Lower lobe of right lung (tissue), 2 donors: ENCODE data around the gene APOO. TPM values are rescaled to one million over a fixed set of nuclear protein-coding genes. Genes with fewer than 3 reads are reported as not detected.

ENCODE experiments used
- ATAC-seq, 2 donors: fragments of 200-7000 bp; cut with Tn5 transposase; one replicate each; pipeline ENCODE4 v1.9.1; 2020 to 2022; ENCODE audit warnings: mild to moderate bottlenecking in 2 of 2, moderate library complexity in 2 of 2
- DNase-seq: peaks from one replicate; pipeline ENCODE4 v3.0.0-alpha.2; 2020
- H3K27ac ChIP-seq: fragments of 200-600 bp; one replicate; pipeline ENCODE4 v1.8.0; 2022
- H3K27me3 ChIP-seq: fragments of 200-600 bp; one replicate; pipeline ENCODE4 v1.8.0; 2022; ENCODE audit warnings: low read depth
- H3K36me3 ChIP-seq: fragments of 200-600 bp; one replicate; pipeline ENCODE4 v1.8.0; 2022; ENCODE audit warnings: mild to moderate bottlenecking
- H3K4me1 ChIP-seq: fragments of 200-600 bp; one replicate; pipeline ENCODE4 v1.8.0; 2022
- H3K4me3 ChIP-seq: fragments of 200-600 bp; one replicate; pipeline ENCODE4 v1.8.0; 2022; ENCODE audit warnings: mild to moderate bottlenecking
- H3K9me3 ChIP-seq: fragments of 200-600 bp; one replicate; pipeline ENCODE4 v1.8.0; 2022
- CTCF ChIP-seq: fragments of 200-600 bp; IDR thresholded peaks from one replicate; pipeline ENCODE4 v1.8.0; 2022; ENCODE audit warnings: antibody characterized with exemption, mild to moderate bottlenecking
- intact Hi-C: fragments of 100-400 bp; cut with DNase I; formaldehyde crosslinking; loops from one replicate; pipeline ENCODE4 v1.11.0; 2022
- total RNA-seq: library from RNA; stranded (reverse); fragmentation: NEBNext Ultra II Directional; extraction: Animal tissue kit (Norgen Biotek cat#: 25700); gene quantifications from one replicate; pipeline ENCODE4 v1.2.1, GENCODE V29; 2021
- donor health status: DM: no; HTN: yes; CAD: no; lungs with severe emphysema.

The APOO gene
- total RNA-seq, 1 donor from 2014 or later: 15.9 TPM

GRCh38 chrX:23817979-23818336 is 89.8 kb downstream of the APOO start:
- Histone ChIP-seq H3K4me1 (no peaks in the 10 kb centered on the region), H3K9me3 (no peaks in the 10 kb centered on the region), H3K27ac (no peak overlapping the region), H3K27me3 (no peaks in the 10 kb centered on the region), H3K4me3 (no peak overlapping the region), H3K36me3 (no peaks in the 10 kb centered on the region)
- ATAC-seq: no peak
- intact Hi-C loops: no loop called here
- no peak for TF ChIP-seq CTCF
- no peak for DNase-seq

- ATAC-seq (no peak), DNase-seq (no peak)
- intact Hi-C loops: no loop called here
- H3K9me3 ChIP-seq: no peaks in the 10 kb centered on the region
- no peak overlapping the region for H3K27ac ChIP-seq
- H3K4me1 ChIP-seq: no peaks in the 10 kb centered on the region
- no peaks in the 10 kb centered on the region for H3K36me3 ChIP-seq
- TF ChIP-seq CTCF: no peak
- no peaks in the 10 kb centered on the region for H3K27me3 ChIP-seq
- no peak overlapping the region for H3K4me3 ChIP-seq
Observed at GRCh38 chrX:23816179-23816578, 91.6 kb downstream of the APOO start.

GRCh38 chrX:23815376-23815775 is 92.4 kb downstream of the APOO start:
- Histone ChIP-seq H3K27ac (no peak overlapping the region), H3K27me3 (no peaks in the 10 kb centered on the region), H3K9me3 (no peaks in the 10 kb centered on the region), H3K4me1 (no peaks in the 10 kb centered on the region), H3K36me3 (no peaks in the 10 kb centered on the region), H3K4me3 (no peak overlapping the region)
- intact Hi-C loops: no loop called here
- no peak for TF ChIP-seq CTCF
- DNase-seq (no peak), ATAC-seq (no peak)

- no peaks in the 10 kb centered on the region for H3K9me3 ChIP-seq
- ATAC-seq (no peak), DNase-seq (no peak)
- H3K36me3 ChIP-seq: no peaks in the 10 kb centered on the region
- H3K27ac ChIP-seq: no peak overlapping the region
- no peaks in the 10 kb centered on the region for H3K27me3 ChIP-seq
- intact Hi-C loops: no loop called here
- no peaks in the 10 kb centered on the region for H3K4me1 ChIP-seq
- H3K4me3 ChIP-seq: no peak overlapping the region
- no peak for TF ChIP-seq CTCF
Observed at GRCh38 chrX:23813808-23814207, 93.9 kb downstream of the APOO start.

GRCh38 chrX:23811656-23812055 is 96.1 kb downstream of the APOO start:
- intact Hi-C loops: no loop called here
- Histone ChIP-seq H3K27me3 (no peaks in the 10 kb centered on the region), H3K36me3 (no peaks in the 10 kb centered on the region), H3K4me1 (no peaks in the 10 kb centered on the region), H3K9me3 (no peaks in the 10 kb centered on the region), H3K27ac (peak overlapping the region; percentile 24), H3K4me3 (peak overlapping the region; percentile 6)
- DNase-seq (no peak), ATAC-seq (no peak)
- no peak for TF ChIP-seq CTCF

GRCh38 chrX:23811108-23811651 is 96.6 kb downstream of the APOO start:
- no peaks in the 10 kb centered on the region for H3K9me3 ChIP-seq
- H3K27me3 ChIP-seq: no peaks in the 10 kb centered on the region
- H3K27ac ChIP-seq: peak overlapping the region; percentile 24
- H3K36me3 ChIP-seq: no peaks in the 10 kb centered on the region
- H3K4me3 ChIP-seq: peak overlapping the region; percentile 6
- ATAC-seq: no peak
- TF ChIP-seq CTCF: no peak
- peak; percentile 55 for DNase-seq
- intact Hi-C loops: no loop called here
- no peaks in the 10 kb centered on the region for H3K4me1 ChIP-seq
